Lung (tissue), 12 donors: ENCODE results near the gene PPP1R3F. TPM values are rescaled to one million over a fixed set of nuclear protein-coding genes. Genes with fewer than 3 reads are reported as not detected.

ENCODE experiments used
- ATAC-seq: fragments of 200-7000 bp; cut with Tn5 transposase; one replicate; pipeline ENCODE4 v1.9.1; 2020; ENCODE audit warnings: moderate number of reproducible peaks; ENCODE audit not compliant: insufficient read depth, low FRiP score
- DNase-seq, 3 donors: peaks; one replicate each; pipeline ENCODE4 v3.0.0-alpha.2; 2013 to 2017
- H3K27ac ChIP-seq, 2 donors: one replicate each; pipeline ENCODE4 v1.5.1; 2013; ENCODE audit warnings: mild to moderate bottlenecking in 2 of 2, moderate library complexity in 2 of 2, control low read depth in 1 of 2, inconsistent platforms in 1 of 2, low read depth in 1 of 2, low read length in 1 of 2
- H3K27me3 ChIP-seq, 3 donors: one replicate each; pipeline ENCODE4 v1.5.1; 2013; ENCODE audit warnings: low read length in 2 of 3; ENCODE audit not compliant: control insufficient read depth in 3 of 3, insufficient read depth in 3 of 3
- H3K36me3 ChIP-seq, 4 donors: one replicate each; pipeline ENCODE4 v1.5.1; 2013; ENCODE audit warnings: low read length in 4 of 4, mild to moderate bottlenecking in 1 of 4, moderate library complexity in 1 of 4; ENCODE audit not compliant: control insufficient read depth in 4 of 4, insufficient read depth in 4 of 4
- H3K4me1 ChIP-seq, 5 donors: one replicate each; pipeline ENCODE4 v1.5.1; 2013; ENCODE audit warnings: low read length in 5 of 5, mild to moderate bottlenecking in 2 of 5, moderate library complexity in 1 of 5; ENCODE audit not compliant: control insufficient read depth in 5 of 5, insufficient read depth in 5 of 5
- H3K4me3 ChIP-seq: one replicate; pipeline ENCODE4 v1.5.1; 2013; ENCODE audit warnings: mild to moderate bottlenecking, control low read depth, moderate library complexity
- H3K9ac ChIP-seq, 2 donors: one replicate each; pipeline ENCODE4 v1.5.1; 2013; ENCODE audit warnings: low read length in 2 of 2, control low read depth in 1 of 2; ENCODE audit not compliant: insufficient read depth in 1 of 2
- H3K9me3 ChIP-seq, 4 donors: one replicate each; pipeline ENCODE4 v1.5.1; 2013; ENCODE audit warnings: low read length in 3 of 4, mild to moderate bottlenecking in 1 of 4, moderate library complexity in 1 of 4; ENCODE audit not compliant: control insufficient read depth in 4 of 4, insufficient read depth in 3 of 4
- CTCF ChIP-seq: IDR thresholded peaks from 2 replicates; pipeline ENCODE4 v1.5.1; 2012; ENCODE audit warnings: mild to moderate bottlenecking; ENCODE audit errors: control extremely low read depth, extremely low read depth
- WGBS, 2 donors: extraction: QIAGEN DNeasy Blood & Tissue Kit; methylation state at CpG; one replicate each; pipeline ENCODE4 v1.1.7; 2013; 5-methylcytosine and 5-hydroxymethylcytosine counted together
- polyA plus RNA-seq, 2 donors: library from polyadenylated mRNA; stranded (reverse); fragments of 200-250 nt; gene quantifications; one replicate each; pipeline ENCODE4 v1.2.1, GENCODE V29; 2013
- total RNA-seq, 2 donors: library from RNA; depleted of rRNA in 1 of 2; stranded (reverse); fragments of >200 nt in 1 of 2; gene quantifications; one replicate each; pipeline ENCODE4 v1.2.1, GENCODE V29; 2014 to 2021
- donor health status: control.
- donor health status: control.
- donor health status: Bipolar disorder and iron deficiency.
- donor health status: healthy.
- donor health status: DM: yes; HTN: yes; CAD: no.

PPP1R3F gene
- total and polyA plus RNA-seq, 4 donors, result 2.0 to 7.6 (median 4.4) TPM

GRCh38 chrX:49264460-49264859, 5.1 kb upstream of the PPP1R3F start, which contains the start of gene FOXP3:
TSS of gene FOXP3 (minus strand) at chrX:49264710. CDS start at chrX:49258505, 6,205 bp downstream.
- DNase-seq, result no peak
- Histone ChIP-seq H3K4me1 (no peaks in the 10 kb centered on the region), H3K27ac (no peak within 1 kb of the TSS), H3K36me3 (no peaks in the 10 kb centered on the region), H3K9me3 (peaks cover 0 to 3% (median 1%) of the 10 kb centered on the region in 4 donors), H3K4me3 (no peak within 1 kb of the TSS), H3K9ac (no peak within 1 kb of the TSS), H3K27me3 (no peaks in the 10 kb centered on the region)
- ATAC-seq, result no peak
- 78 to 93% methylated on average over 11 of the region's 11 CpGs for WGBS, 2 donors
- TF ChIP-seq CTCF, result no peak

- Histone ChIP-seq H3K4me3 (no peak overlapping the region), H3K4me1 (peaks cover 0 to 6% (median 0%) of the 10 kb centered on the region in 5 donors), H3K27me3 (no peaks in the 10 kb centered on the region), H3K9ac (no peak overlapping the region), H3K36me3 (no peaks in the 10 kb centered on the region), H3K9me3 (peaks cover 0 to 3% (median 1%) of the 10 kb centered on the region in 4 donors), H3K27ac (no peak overlapping the region)
- DNase-seq (no peak), ATAC-seq (no peak)
- no peak for TF ChIP-seq CTCF
- 74 to 91% methylated on average over 10 of the region's 10 CpGs for WGBS, 2 donors
Observed at GRCh38 chrX:49266523-49267445, 2.8 kb upstream of the PPP1R3F start.

GRCh38 chrX:49268702-49269009, 937 bp upstream of the PPP1R3F start:
- TF ChIP-seq CTCF, result no peak
- ATAC-seq, result no peak
- no peak for DNase-seq
- Histone ChIP-seq H3K9ac (peak overlapping the region; percentile 69 to 78), H3K27ac (peak overlapping the region; percentile 89 to 93), H3K9me3 (peaks cover 0 to 3% (median 0%) of the 10 kb centered on the region in 4 donors), H3K27me3 (no peaks in the 10 kb centered on the region), H3K36me3 (no peaks in the 10 kb centered on the region), H3K4me3 (peak overlapping the region; percentile 34), H3K4me1 (peaks cover 0 to 9% (median 6%) of the 10 kb centered on the region in 5 donors)
- WGBS, 2 donors, result 0 to 39% methylated on average over 4 of the region's 4 CpGs
